ENCODE measurements around the gene MOAP1.

MOAP1 gene

DNA sequence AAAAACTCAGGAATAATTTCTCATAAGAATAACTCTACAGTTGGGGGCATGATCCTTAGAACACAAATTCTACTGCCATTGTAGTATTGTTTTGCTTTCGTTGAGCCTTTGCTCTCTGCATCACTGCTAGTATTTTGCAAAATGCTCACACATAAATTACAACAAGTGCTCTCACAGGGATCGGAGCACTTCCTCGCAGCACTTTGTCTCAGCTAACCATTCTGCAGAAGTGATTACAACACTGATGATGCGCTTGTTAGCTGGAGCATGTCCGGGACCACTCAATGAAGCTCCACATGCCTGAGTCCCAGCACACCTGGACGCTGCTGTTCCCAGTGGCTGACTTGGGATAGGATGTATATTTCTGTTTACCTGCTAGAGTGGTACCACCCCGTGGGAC lies 31.6 kb downstream of the MOAP1 start:
- TF ChIP-seq KLF16 (tag by site-specific recombination; IDR thresholded peaks at IDR 0.05): no peak
- no peak for TF ChIP-seq SCRT1 (tag by site-specific recombination; IDR thresholded peaks at IDR 0.05; ENCODE audit: borderline replicate concordance)
- TF ChIP-seq ZSCAN30 (tag by site-specific recombination; IDR thresholded peaks at IDR 0.05): no peak
- no peak for TF ChIP-seq SP7 (tag by site-specific recombination; IDR thresholded peaks at IDR 0.05)
- no peak for TF ChIP-seq ZNF2 (tag by site-specific recombination; IDR thresholded peaks at IDR 0.05)
- TF ChIP-seq, protein P1, sequence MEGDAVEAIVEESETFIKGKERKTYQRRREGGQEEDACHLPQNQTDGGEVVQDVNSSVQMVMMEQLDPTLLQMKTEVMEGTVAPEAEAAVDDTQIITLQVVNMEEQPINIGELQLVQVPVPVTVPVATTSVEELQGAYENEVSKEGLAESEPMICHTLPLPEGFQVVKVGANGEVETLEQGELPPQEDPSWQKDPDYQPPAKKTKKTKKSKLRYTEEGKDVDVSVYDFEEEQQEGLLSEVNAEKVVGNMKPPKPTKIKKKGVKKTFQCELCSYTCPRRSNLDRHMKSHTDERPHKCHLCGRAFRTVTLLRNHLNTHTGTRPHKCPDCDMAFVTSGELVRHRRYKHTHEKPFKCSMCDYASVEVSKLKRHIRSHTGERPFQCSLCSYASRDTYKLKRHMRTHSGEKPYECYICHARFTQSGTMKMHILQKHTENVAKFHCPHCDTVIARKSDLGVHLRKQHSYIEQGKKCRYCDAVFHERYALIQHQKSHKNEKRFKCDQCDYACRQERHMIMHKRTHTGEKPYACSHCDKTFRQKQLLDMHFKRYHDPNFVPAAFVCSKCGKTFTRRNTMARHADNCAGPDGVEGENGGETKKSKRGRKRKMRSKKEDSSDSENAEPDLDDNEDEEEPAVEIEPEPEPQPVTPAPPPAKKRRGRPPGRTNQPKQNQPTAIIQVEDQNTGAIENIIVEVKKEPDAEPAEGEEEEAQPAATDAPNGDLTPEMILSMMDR (tag by site-specific recombination; IDR thresholded peaks at IDR 0.05): no peak
- Histone ChIP-seq H3K9me3 (ENCODE audit: control insufficient read depth, insufficient read depth, low read depth, low read length) (no peaks in the 10 kb centered on the region), H3K27ac (ENCODE audit: extremely low read depth, low read depth, low read length) (no peak overlapping the region), H3K4me3 (ENCODE audit: low read depth, low read length) (no peak overlapping the region), H3K4me1 (ENCODE audit: control insufficient read depth, insufficient read depth, low read length) (no peaks in the 10 kb centered on the region), H3K36me3 (ENCODE audit: control insufficient read depth in 2 of 2, insufficient read depth in 1 of 2, low read length in 2 of 2) (no peaks in the 10 kb centered on the region)
- CTCF ChIA-PET: interaction anchor here (0.7 kb wide), 1 partner anchor 54 kb away, joined by 3 read pairs; the partner anchor contains the start of genes GON7 and UBR7
- POLR2A ChIA-PET: no interaction called here

- Histone ChIP-seq H3K9me3 (ENCODE audit: control insufficient read depth, insufficient read depth, low read depth, low read length) (no peaks in the 10 kb centered on the region), H3K4me1 (ENCODE audit: control insufficient read depth, insufficient read depth, low read length) (no peaks in the 10 kb centered on the region), H3K27ac (ENCODE audit: extremely low read depth, low read depth, low read length) (no peak overlapping the region), H3K36me3 (ENCODE audit: control insufficient read depth in 2 of 2, insufficient read depth in 1 of 2, low read length in 2 of 2) (no peaks in the 10 kb centered on the region), H3K4me3 (ENCODE audit: low read depth, low read length) (no peak overlapping the region)
- POLR2A ChIA-PET: no interaction called here
- CTCF ChIA-PET: interaction anchor here (1.1 kb wide), 1 partner anchor 28 kb away, joined by 3 read pairs; no protein-coding TSS in a partner anchor
- TF ChIP-seq ZNF211 (tag by site-specific recombination; IDR thresholded peaks at IDR 0.05; ENCODE audit: low read depth): no peak
- TF ChIP-seq WT1 (tag by site-specific recombination; IDR thresholded peaks at IDR 0.05): no peak
- no peak for TF ChIP-seq ZNF133 (tag by site-specific recombination; IDR thresholded peaks at IDR 0.05)
- no peak for TF ChIP-seq GLI4 (tag by site-specific recombination; IDR thresholded peaks at IDR 0.05)
- no peak for TF ChIP-seq ZNF596 (tag by site-specific recombination; IDR thresholded peaks at IDR 0.05)
- TF ChIP-seq ZNF785 (tag by site-specific recombination; IDR thresholded peaks at IDR 0.05): no peak
- TF ChIP-seq ZBTB6 (tag by site-specific recombination; IDR thresholded peaks at IDR 0.05): no peak
- TF ChIP-seq ZNF19 (tag by site-specific recombination; IDR thresholded peaks at IDR 0.05; ENCODE audit: low read depth): no peak
- TF ChIP-seq PRDM10 (tag by site-specific recombination; IDR thresholded peaks at IDR 0.05): peak; percentile 73
- TF ChIP-seq, protein P2, sequence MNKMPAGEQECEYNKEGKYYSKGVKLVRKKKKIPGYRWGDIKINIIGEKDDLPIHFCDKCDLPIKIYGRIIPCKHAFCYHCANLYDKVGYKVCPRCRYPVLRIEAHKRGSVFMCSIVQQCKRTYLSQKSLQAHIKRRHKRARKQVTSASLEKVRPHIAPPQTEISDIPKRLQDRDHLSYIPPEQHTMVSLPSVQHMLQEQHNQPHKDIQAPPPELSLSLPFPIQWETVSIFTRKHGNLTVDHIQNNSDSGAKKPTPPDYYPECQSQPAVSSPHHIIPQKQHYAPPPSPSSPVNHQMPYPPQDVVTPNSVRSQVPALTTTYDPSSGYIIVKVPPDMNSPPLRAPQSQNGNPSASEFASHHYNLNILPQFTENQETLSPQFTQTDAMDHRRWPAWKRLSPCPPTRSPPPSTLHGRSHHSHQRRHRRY (tag by site-specific recombination; IDR thresholded peaks at IDR 0.05): no peak
- TF ChIP-seq ZFP69B (tag by site-specific recombination; IDR thresholded peaks at IDR 0.05): no peak
- no peak for TF ChIP-seq ZNF155 (tag by site-specific recombination; IDR thresholded peaks at IDR 0.05)
- TF ChIP-seq ZNF792 (tag by site-specific recombination; IDR thresholded peaks at IDR 0.05): peak; percentile 69; the same call in 1 of the 2 replicates
- TF ChIP-seq ZSCAN30 (tag by site-specific recombination; IDR thresholded peaks at IDR 0.05): peak; percentile 85
- no peak for TF ChIP-seq ZNF473 (tag by site-specific recombination; IDR thresholded peaks at IDR 0.05)
- TF ChIP-seq ZNF600 (tag by site-specific recombination; IDR thresholded peaks at IDR 0.05): no peak
- no peak for TF ChIP-seq ZNF398 (tag by site-specific recombination; IDR thresholded peaks at IDR 0.05)
- TF ChIP-seq EGR2 (tag by site-specific recombination; IDR thresholded peaks at IDR 0.05; ENCODE audit: low read depth): no peak
- TF ChIP-seq IKZF3 (tag by site-specific recombination; IDR thresholded peaks at IDR 0.05): no peak
- no peak for TF ChIP-seq BCL11A (tag by site-specific recombination; IDR thresholded peaks at IDR 0.05; ENCODE audit: low read depth)
Observed at GRCh38 chr14:93150227-93151208, 34.2 kb downstream of the MOAP1 start.
